ENCODE results near the gene TMEM39A. TPM values are rescaled to one million over a fixed set of nuclear protein-coding genes. Genes with fewer than 3 reads are reported as not detected.

The TMEM39A gene
- total RNA-seq, result 10 to 100 TPM; 42.8 to 56.9 TPM

- peak; percentile 88 to 91 for ATAC-seq
- H3K9me3 Mint-ChIP-seq, result peaks cover 3 to 4% of the 10 kb centered on the region in 2 donors
- peaks cover 11 to 30% of the 10 kb centered on the region in 2 donors for H3K36me3 Mint-ChIP-seq
- peak; percentile 98 to 99 for DNase-seq (ENCODE audit: low spot score in 2 of 2)
- H3K27ac Mint-ChIP-seq, result peak within 1 kb of the TSS; percentile 99
These were observed at the start of gene TMEM39A for GRCh38 chr3:119463171-119464169. Gene TMEM39A (minus strand): TSS chr3:119463615. CDS start chr3:119462074, 1,541 bp downstream.

DNA sequence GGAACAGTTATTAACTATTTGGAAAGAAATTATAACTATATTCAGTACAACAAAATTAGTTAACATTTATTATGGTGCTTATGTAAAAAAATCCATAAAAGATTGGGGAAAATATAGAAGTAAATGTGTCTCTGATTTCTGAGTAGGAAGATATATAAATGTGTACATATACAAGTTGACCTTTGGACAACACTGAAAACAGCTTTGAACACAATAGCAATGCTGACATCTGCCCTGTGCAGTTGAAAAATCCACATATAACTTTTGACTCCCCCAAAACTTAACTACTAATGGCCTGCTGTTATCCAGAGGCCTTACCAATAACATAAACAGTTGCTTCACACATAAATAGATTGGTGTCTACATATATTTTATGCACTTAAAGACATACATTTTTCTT is 47.3 kb upstream of the TMEM39A start:
- Mint-ChIP-seq H3K9me3 (no peaks in the 10 kb centered on the region), H3K36me3 (peaks cover 22 to 43% of the 10 kb centered on the region in 2 donors), H3K27ac (no peak overlapping the region)
- DNase-seq (ENCODE audit: low spot score in 2 of 2), result no peak
- no peak for ATAC-seq

DNA sequence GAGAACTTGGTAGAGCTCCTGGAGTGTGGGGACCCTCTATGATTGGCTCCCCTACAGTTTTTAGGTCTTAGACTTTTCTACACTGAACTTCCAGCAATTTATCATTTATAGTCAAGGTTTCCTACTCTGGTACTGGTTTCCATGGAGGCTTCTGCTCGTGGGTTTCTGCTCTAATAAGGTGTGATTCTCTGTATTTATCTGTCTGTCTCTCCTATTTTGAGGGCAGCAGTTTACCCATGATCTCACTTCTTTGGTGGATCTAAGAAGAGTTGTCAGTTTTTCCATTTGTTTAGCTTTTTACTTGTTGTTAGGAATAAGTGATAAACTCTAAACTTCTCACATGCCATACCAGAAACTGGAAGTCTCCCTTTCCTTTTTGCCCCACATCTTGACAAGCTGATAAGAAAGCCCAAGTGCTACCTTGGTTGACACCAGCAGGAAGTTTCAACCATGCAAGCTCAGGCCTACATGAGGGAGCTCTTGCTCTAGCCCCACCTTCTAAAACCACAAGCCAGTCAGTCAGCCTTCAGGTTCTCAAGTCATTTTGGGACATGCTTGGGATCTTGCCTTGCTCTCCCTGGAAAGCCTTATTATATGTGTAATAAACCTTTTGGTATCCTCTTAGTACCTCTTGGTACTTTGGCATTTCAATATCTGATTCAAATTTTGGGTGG is 44.9 kb upstream of the TMEM39A start:
- Mint-ChIP-seq H3K9me3 (no peaks in the 10 kb centered on the region), H3K36me3 (peaks cover 19 to 42% of the 10 kb centered on the region in 2 donors), H3K27ac (peak overlapping the region; percentile 52 to 92)
- ATAC-seq (peak; percentile 79 to 87), DNase-seq (ENCODE audit: low spot score in 2 of 2) (no peak)

DNA sequence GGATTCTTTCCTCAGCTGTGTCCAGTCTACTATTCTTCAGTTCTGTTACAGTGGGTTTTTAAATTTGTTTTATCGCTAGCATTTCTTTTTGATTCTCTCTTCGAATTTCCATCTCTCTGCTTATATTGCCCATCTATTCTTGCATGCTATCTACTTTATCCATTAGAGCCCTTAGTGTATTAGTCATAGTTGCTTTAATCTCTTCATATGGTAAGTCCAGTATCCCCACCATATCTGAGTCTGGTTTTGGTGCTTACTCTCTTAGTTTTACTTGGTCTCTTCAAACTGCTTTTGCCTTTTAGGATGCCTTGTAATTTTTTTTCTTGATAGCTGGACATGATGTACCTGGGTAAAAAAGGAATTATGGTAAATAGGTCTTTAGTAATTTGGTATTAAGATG is 44.0 kb upstream of the TMEM39A start:
- Mint-ChIP-seq H3K9me3 (no peaks in the 10 kb centered on the region), H3K27ac (peak overlapping the region; percentile 52 to 77), H3K36me3 (peaks cover 13 to 35% of the 10 kb centered on the region in 2 donors)
- ATAC-seq (no peak), DNase-seq (ENCODE audit: low spot score in 2 of 2) (no peak)

DNA sequence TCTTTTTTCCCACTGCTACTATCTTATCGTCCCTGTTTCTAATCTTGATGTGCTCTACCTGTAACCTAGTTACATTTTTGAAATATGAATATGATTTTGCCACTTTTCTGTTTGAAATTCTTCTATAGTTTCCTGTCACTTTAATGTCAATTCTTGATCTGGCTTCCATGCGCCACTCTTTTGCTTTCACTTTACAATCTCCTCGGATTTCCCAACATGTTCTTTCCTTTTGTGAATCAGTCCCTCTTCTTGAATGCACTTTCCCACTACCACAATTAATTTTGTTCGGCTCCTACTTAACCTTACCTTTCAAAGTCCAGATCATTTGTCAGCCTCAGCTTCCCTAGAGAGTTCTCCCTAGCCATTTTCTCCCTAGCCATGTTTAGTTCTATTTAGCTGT is 43.2 kb upstream of the TMEM39A start:
- peak overlapping the region; percentile 19 to 52 for H3K27ac Mint-ChIP-seq
- DNase-seq (ENCODE audit: low spot score in 2 of 2) (no peak), ATAC-seq (no peak)
- no peaks in the 10 kb centered on the region for H3K9me3 Mint-ChIP-seq
- H3K36me3 Mint-ChIP-seq, result peaks cover 13 to 35% of the 10 kb centered on the region in 2 donors

- H3K36me3 Mint-ChIP-seq, result peaks cover 9 to 19% of the 10 kb centered on the region in 2 donors
- ATAC-seq (no peak), DNase-seq (ENCODE audit: low spot score in 2 of 2) (no peak)
- H3K27ac Mint-ChIP-seq, result no peak overlapping the region
- H3K9me3 Mint-ChIP-seq, result no peaks in the 10 kb centered on the region
These were observed 37.5 kb upstream of the TMEM39A start for GRCh38 chr3:119500901-119501300.

DNA sequence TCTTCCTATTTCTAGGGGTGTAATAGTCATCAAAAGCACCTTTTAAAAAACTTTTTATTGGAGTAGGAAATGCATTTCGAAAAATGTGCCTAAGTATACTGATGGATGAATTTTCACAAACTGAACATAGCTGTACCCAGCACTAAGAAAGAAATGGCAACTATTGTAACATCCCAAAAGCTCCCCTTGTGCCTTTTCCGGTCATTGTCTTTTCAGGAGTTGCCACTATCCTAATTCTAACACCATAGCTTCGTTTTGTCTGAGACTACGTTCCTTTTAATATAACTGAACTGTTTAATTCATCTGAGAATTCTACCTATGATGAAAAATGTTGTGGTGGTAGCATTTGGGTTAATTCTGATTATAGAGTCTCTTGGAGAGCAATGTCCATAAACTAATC is 36.9 kb upstream of the TMEM39A start:
- peaks cover 9 to 16% of the 10 kb centered on the region in 2 donors for H3K36me3 Mint-ChIP-seq
- DNase-seq (ENCODE audit: low spot score in 2 of 2), result no peak
- ATAC-seq, result no peak
- H3K9me3 Mint-ChIP-seq, result no peaks in the 10 kb centered on the region
- no peak overlapping the region for H3K27ac Mint-ChIP-seq

- peak within 1 kb of the TSS; percentile 98 for H3K27ac Mint-ChIP-seq
- DNase-seq (ENCODE audit: low spot score in 2 of 2) (peak; percentile 97 to 98), ATAC-seq (peak; percentile 99)
These were observed 35.0 kb upstream of the TMEM39A start, which contains the start of gene TIMMDC1 for GRCh38 chr3:119498186-119499011. Gene TIMMDC1 (plus strand): TSS chr3:119498547. CDS start chr3:119498734, 187 bp downstream.

GRCh38 chr3:119497820-119498185 is 34.4 kb upstream of the TMEM39A start:
- Mint-ChIP-seq H3K27ac (peak overlapping the region; percentile 98), H3K9me3 (no peaks in the 10 kb centered on the region), H3K36me3 (peaks cover 9 to 15% of the 10 kb centered on the region in 2 donors)
- ATAC-seq (no peak), DNase-seq (ENCODE audit: low spot score in 2 of 2) (peak in 1 of 2 donors; percentile 13)

More at GRCh38 chr3:119498186-119499011, 35.0 kb upstream of the TMEM39A start, which contains the start of gene TIMMDC1:
- no peaks in the 10 kb centered on the region for H3K9me3 Mint-ChIP-seq
- peaks cover 9% of the 10 kb centered on the region in 2 donors for H3K36me3 Mint-ChIP-seq

GRCh38 chr3:119494597-119494996 is 31.2 kb upstream of the TMEM39A start:
- Mint-ChIP-seq H3K36me3 (peaks cover 9 to 23% of the 10 kb centered on the region in 2 donors), H3K9me3 (no peaks in the 10 kb centered on the region), H3K27ac (no peak overlapping the region)
- no peak for ATAC-seq
- DNase-seq (ENCODE audit: low spot score in 2 of 2), result no peak

- H3K27ac Mint-ChIP-seq, result peak overlapping the region in 1 of 2 donors; percentile 30
- peaks cover 0 to 14% of the 10 kb centered on the region in 2 donors for H3K36me3 Mint-ChIP-seq
- no peaks in the 10 kb centered on the region for H3K9me3 Mint-ChIP-seq
- DNase-seq (ENCODE audit: low spot score in 2 of 2) (no peak), ATAC-seq (no peak)
These were observed 29.4 kb upstream of the TMEM39A start for GRCh38 chr3:119492810-119493209.

- ATAC-seq, result no peak
- H3K27ac Mint-ChIP-seq, result no peak overlapping the region
These were observed 28.7 kb upstream of the TMEM39A start for GRCh38 chr3:119492128-119492527.

DNA sequence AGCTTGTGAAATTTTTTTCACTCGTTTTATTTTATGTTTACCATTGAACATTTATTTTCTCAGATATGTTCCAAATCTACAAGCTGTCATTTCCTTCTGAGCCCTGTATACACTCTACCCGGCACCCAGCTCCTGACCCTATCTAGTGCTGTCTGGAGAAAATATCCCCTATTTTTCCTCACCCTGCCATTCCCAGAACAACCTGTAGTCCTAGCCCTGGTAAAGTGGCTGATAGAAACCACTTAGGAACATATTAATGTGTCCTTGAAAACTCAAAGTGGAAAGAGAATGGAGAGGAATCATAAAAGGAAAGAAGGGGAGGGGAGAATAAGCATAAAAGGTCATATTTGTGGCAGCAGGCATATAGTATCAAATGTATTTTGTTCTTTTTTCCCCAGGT is 26.7 kb upstream of the TMEM39A start:
- ATAC-seq (no peak), DNase-seq (ENCODE audit: low spot score in 2 of 2) (no peak)
- H3K27ac Mint-ChIP-seq, result no peak overlapping the region
- no peaks in the 10 kb centered on the region for H3K9me3 Mint-ChIP-seq
- H3K36me3 Mint-ChIP-seq, result peaks cover 0 to 14% of the 10 kb centered on the region in 2 donors

More at GRCh38 chr3:119492128-119492527, 28.7 kb upstream of the TMEM39A start:
- H3K9me3 Mint-ChIP-seq, result no peaks in the 10 kb centered on the region
- peaks cover 0 to 14% of the 10 kb centered on the region in 2 donors for H3K36me3 Mint-ChIP-seq
- DNase-seq (ENCODE audit: low spot score in 2 of 2), result no peak

DNA sequence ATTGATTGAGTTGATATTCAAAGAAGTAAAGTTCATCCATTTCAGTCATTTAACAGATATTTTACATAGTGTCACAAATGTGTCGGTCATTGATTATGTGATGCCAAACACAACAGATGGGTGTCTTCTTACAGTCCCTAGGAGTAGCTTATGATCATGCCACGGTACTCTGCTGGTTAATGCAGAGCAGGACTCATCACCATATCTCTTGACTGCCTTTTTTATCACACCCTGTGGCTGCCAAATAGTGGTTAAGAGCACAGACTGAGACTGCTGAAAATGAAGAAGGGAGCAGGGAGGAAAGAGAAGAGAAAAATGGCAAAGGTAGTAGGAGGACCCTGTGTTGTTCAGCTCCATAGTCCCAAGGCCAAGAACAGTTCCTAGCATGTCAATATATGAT is 22.1 kb upstream of the TMEM39A start:
- Mint-ChIP-seq H3K36me3 (no peaks in the 10 kb centered on the region), H3K9me3 (no peaks in the 10 kb centered on the region), H3K27ac (peak overlapping the region in 1 of 2 donors; percentile 22)
- no peak for DNase-seq (ENCODE audit: low spot score in 2 of 2)
- no peak for ATAC-seq

DNA sequence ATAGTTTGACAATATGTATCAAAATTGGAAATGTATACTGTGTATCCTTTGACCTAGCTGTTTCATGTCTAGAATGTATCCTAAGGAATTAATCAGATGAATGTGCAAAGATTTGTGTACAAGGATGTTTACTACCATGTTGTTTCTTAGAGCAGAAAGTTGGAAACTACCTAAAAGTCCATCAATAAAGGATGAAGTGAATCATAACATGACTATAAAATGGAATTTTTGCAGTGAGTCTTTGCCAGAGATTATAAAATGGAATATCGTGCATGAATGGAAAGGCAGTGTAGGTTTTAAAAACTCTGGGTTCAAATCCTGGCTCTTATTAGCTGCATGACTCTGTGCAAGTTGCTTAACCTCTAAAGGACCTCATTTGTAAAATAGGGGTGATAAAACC is 19.7 kb upstream of the TMEM39A start:
- Mint-ChIP-seq H3K9me3 (no peaks in the 10 kb centered on the region), H3K27ac (peak overlapping the region in 1 of 2 donors; percentile 63), H3K36me3 (no peaks in the 10 kb centered on the region)
- ATAC-seq (no peak), DNase-seq (ENCODE audit: low spot score in 2 of 2) (no peak)

- no peak for DNase-seq (ENCODE audit: low spot score in 2 of 2)
- no peaks in the 10 kb centered on the region for H3K9me3 Mint-ChIP-seq
- no peak overlapping the region for H3K27ac Mint-ChIP-seq
- no peaks in the 10 kb centered on the region for H3K36me3 Mint-ChIP-seq
- no peak for ATAC-seq
These were observed 17.7 kb upstream of the TMEM39A start for GRCh38 chr3:119481079-119481478.
